ENCODE data around the gene RCBTB1.

- TF ChIP-seq, protein P1, sequence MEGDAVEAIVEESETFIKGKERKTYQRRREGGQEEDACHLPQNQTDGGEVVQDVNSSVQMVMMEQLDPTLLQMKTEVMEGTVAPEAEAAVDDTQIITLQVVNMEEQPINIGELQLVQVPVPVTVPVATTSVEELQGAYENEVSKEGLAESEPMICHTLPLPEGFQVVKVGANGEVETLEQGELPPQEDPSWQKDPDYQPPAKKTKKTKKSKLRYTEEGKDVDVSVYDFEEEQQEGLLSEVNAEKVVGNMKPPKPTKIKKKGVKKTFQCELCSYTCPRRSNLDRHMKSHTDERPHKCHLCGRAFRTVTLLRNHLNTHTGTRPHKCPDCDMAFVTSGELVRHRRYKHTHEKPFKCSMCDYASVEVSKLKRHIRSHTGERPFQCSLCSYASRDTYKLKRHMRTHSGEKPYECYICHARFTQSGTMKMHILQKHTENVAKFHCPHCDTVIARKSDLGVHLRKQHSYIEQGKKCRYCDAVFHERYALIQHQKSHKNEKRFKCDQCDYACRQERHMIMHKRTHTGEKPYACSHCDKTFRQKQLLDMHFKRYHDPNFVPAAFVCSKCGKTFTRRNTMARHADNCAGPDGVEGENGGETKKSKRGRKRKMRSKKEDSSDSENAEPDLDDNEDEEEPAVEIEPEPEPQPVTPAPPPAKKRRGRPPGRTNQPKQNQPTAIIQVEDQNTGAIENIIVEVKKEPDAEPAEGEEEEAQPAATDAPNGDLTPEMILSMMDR (IDR thresholded peaks at IDR 0.05; ENCODE audit: insufficient read depth, low read depth, low read length) = no peak
- no peak for TF ChIP-seq EZH2 (IDR thresholded peaks at IDR 0.05; ENCODE audit: insufficient read depth, low read length)
Observed at GRCh38 chr13:49545661-49546060, 39.7 kb downstream of the RCBTB1 start.

Measured in astrocyte (in vitro differentiated cells and primary cell).